GM21786 (cell line): ENCODE data around the gene FLCN.
"Not testable (repeated sequence)": the region's sequence is repeated elsewhere in the genome, so short reads cannot be mapped to it uniquely, and the experiment has no call there.

Source experiments
- ATAC-seq: cut with Tn5 transposase; IDR thresholded peaks from one replicate; pipeline ENCODE4 v1.9.1; 2021; ENCODE audit not compliant: unreplicated experiment

Gene FLCN

GRCh38 chr17:17188586-17188985 lies 48.4 kb downstream of the FLCN start:
- ATAC-seq: no peak

- ATAC-seq: no peak
Measured at GRCh38 chr17:17186551-17187505, 50.1 kb downstream of the FLCN start.

GRCh38 chr17:17186051-17186450 lies 50.9 kb downstream of the FLCN start:
- ATAC-seq: no peak

GRCh38 chr17:17184985-17185757 lies 51.8 kb downstream of the FLCN start:
- not testable (repeated sequence) for ATAC-seq

- no peak for ATAC-seq
Measured at GRCh38 chr17:17183744-17184143, 53.2 kb downstream of the FLCN start.

GRCh38 chr17:17182598-17183136 lies 54.3 kb downstream of the FLCN start:
- ATAC-seq: no peak

- ATAC-seq: no peak
Measured at GRCh38 chr17:17181666-17182597, 55.0 kb downstream of the FLCN start.

GRCh38 chr17:17180741-17181525 lies 56.0 kb downstream of the FLCN start:
- ATAC-seq: no peak

- ATAC-seq: no peak
Measured at GRCh38 chr17:17180141-17180603, 56.8 kb downstream of the FLCN start.

GRCh38 chr17:17179371-17179827 lies 57.6 kb downstream of the FLCN start:
- peak; percentile 38 for ATAC-seq

GRCh38 chr17:17177176-17177575 lies 59.8 kb downstream of the FLCN start:
- no peak for ATAC-seq

GRCh38 chr17:17176341-17176740 lies 60.6 kb downstream of the FLCN start:
- ATAC-seq: no peak

- peak; percentile 51 for ATAC-seq
Measured at GRCh38 chr17:17175917-17176316, 61.1 kb downstream of the FLCN start.

GRCh38 chr17:17175340-17175739 lies 61.6 kb downstream of the FLCN start:
- ATAC-seq: no peak

- no peak for ATAC-seq
Measured at GRCh38 chr17:17173921-17174320, 63.0 kb downstream of the FLCN start.

GRCh38 chr17:17172990-17173389 lies 64.0 kb downstream of the FLCN start:
- ATAC-seq: no peak

GRCh38 chr17:17172001-17172939 lies 64.7 kb downstream of the FLCN start:
- no peak for ATAC-seq

- no peak for ATAC-seq
Measured at GRCh38 chr17:17171186-17171585, 65.8 kb downstream of the FLCN start.
